Activated CD8-positive, alpha-beta memory T cell treated with anti-CD3 and anti-CD28 coated beads, Interleukin-2, amount 50 U/mL, for 4 hours (primary cell): Measurements from ENCODE around the gene CLEC4F.
A peak's percentile ranks its signal among the peaks of the same experiment; 100 is the strongest.

Experiments used
- DNase-seq: peaks from one replicate; pipeline ENCODE4 v3.0.0-alpha.2; 2020

Gene CLEC4F

GRCh38 chr2:70779911-70780545, 40.4 kb downstream of the CLEC4F start:
- no peak for DNase-seq

- no peak for DNase-seq
Observed at GRCh38 chr2:70779491-70779890, 40.9 kb downstream of the CLEC4F start.

GRCh38 chr2:70778676-70779075, 41.7 kb downstream of the CLEC4F start:
- no peak for DNase-seq

- DNase-seq = no peak
Observed at GRCh38 chr2:70777450-70777849, 42.9 kb downstream of the CLEC4F start.

- no peak for DNase-seq
Observed at GRCh38 chr2:70776266-70776665, 44.1 kb downstream of the CLEC4F start.

GRCh38 chr2:70775141-70775540, 45.3 kb downstream of the CLEC4F start:
- DNase-seq = no peak

- no peak for DNase-seq
Observed at GRCh38 chr2:70772486-70773155, 47.8 kb downstream of the CLEC4F start.

GRCh38 chr2:70771446-70771845, 49.0 kb downstream of the CLEC4F start:
- DNase-seq = no peak

- no peak for DNase-seq
Observed at GRCh38 chr2:70769450-70769849, 50.9 kb downstream of the CLEC4F start.

- no peak for DNase-seq
Observed at GRCh38 chr2:70768590-70769085, 51.8 kb downstream of the CLEC4F start.

GRCh38 chr2:70767699-70768589, 52.5 kb downstream of the CLEC4F start, which contains the start of gene ADD2:
Gene ADD2, minus strand, starts transcription at chr2:70768200. Its CDS starts 61,792 bp downstream, at chr2:70706408.
- DNase-seq = peak; percentile 46

- peak; percentile 17 for DNase-seq
Observed at GRCh38 chr2:70767079-70767698, 53.2 kb downstream of the CLEC4F start.

- no peak for DNase-seq
Observed at GRCh38 chr2:70766357-70767078, 53.9 kb downstream of the CLEC4F start.

- no peak for DNase-seq
Observed at GRCh38 chr2:70765507-70765906, 54.9 kb downstream of the CLEC4F start.

GRCh38 chr2:70759446-70759845, 61.0 kb downstream of the CLEC4F start:
- no peak for DNase-seq
